PFSK-1 (cell line): ENCODE measurements around the gene PRKCE.

Source experiments
- FOXP2 ChIP-seq: optimal IDR thresholded peaks from 2 replicates; pipeline ENCODE3; 2011; ENCODE audit warnings: borderline replicate concordance, control low read depth, inconsistent platforms; ENCODE audit not compliant: insufficient read depth; ENCODE audit errors: extremely low read length, extremely low read depth
- POLR2AphosphoS5 ChIP-seq: IDR thresholded peaks from 2 replicates; pipeline ENCODE4 v1.6.1; 2012; ENCODE audit warnings: low read depth, mild to moderate bottlenecking, control low read depth, low read length, moderate library complexity
- SIN3A ChIP-seq: IDR thresholded peaks from 2 replicates; pipeline ENCODE4 v1.6.1; 2012; ENCODE audit warnings: mild to moderate bottlenecking, low read length, moderate library complexity, borderline replicate concordance; ENCODE audit not compliant: insufficient read depth
- TAF1 ChIP-seq: IDR thresholded peaks from 2 replicates; pipeline ENCODE4 v1.6.1; 2012; ENCODE audit warnings: low read length, control low read depth, borderline replicate concordance; ENCODE audit not compliant: insufficient read depth

GRCh38 chr2:45754131-45755010, 102.9 kb downstream of the PRKCE start:
- TF ChIP-seq POLR2AphosphoS5 (no peak), TAF1 (no peak), SIN3A (no peak), FOXP2 (no peak)
